ENCODE data around the gene MAT2A. TPM values are rescaled to one million over a fixed set of nuclear protein-coding genes. Genes with fewer than 3 reads are reported as not detected.

Gene MAT2A
- total and polyA plus RNA-seq, 2 experiments from 2014 or later: 202 to 379 TPM

GRCh38 chr2:85523903-85524335 lies 15.0 kb upstream of the MAT2A start:
- H2AFZ ChIP-seq: no peak overlapping the region
- WGBS (ENCODE audit: low lambda C conversion rate, missing lambda C conversion rate): 59% methylated on average over 5 of the region's 5 CpGs
- peak overlapping the region; percentile 65 for H3K27ac ChIP-seq
- no peaks in the 10 kb centered on the region for H3K9me3 ChIP-seq (ENCODE audit: low read depth)
- TF ChIP-seq EZH2phosphoT487 (IDR thresholded peaks at IDR 0.05; ENCODE audit: low read depth, severe bottlenecking, unreplicated experiment) (no peak), CTCF (IDR thresholded peaks at IDR 0.05; ENCODE audit: poor library complexity) (no peak), EZH2 (IDR thresholded peaks at IDR 0.05; ENCODE audit: borderline replicate concordance) (no peak)
- no peaks in the 10 kb centered on the region for H3K36me3 ChIP-seq (replicated peaks; ENCODE audit: insufficient read depth, low read depth)
- H4K20me1 ChIP-seq (ENCODE audit: insufficient read depth, poor library complexity, severe bottlenecking): no peaks in the 10 kb centered on the region
- no peak overlapping the region for H3K4me3 ChIP-seq
- H3K4me1 ChIP-seq (ENCODE audit: insufficient read depth): peaks cover 24% of the 10 kb centered on the region
- DNase-seq (ENCODE audit: low spot score): no peak
- H3K9me2 ChIP-seq (replicated peaks; ENCODE audit: insufficient read depth): no peaks in the 10 kb centered on the region
- H3K27me3 ChIP-seq: no peaks in the 10 kb centered on the region
- H3K4me2 ChIP-seq: peak overlapping the region; percentile 12
- H3K79me2 ChIP-seq: no peaks in the 10 kb centered on the region

GRCh38 chr2:85524336-85524908 lies 14.5 kb upstream of the MAT2A start:
- H3K9me2 ChIP-seq (replicated peaks; ENCODE audit: insufficient read depth): no peaks in the 10 kb centered on the region
- no peaks in the 10 kb centered on the region for H3K79me2 ChIP-seq
- TF ChIP-seq EZH2phosphoT487 (IDR thresholded peaks at IDR 0.05; ENCODE audit: low read depth, severe bottlenecking, unreplicated experiment): no peak
- TF ChIP-seq EZH2 (IDR thresholded peaks at IDR 0.05; ENCODE audit: borderline replicate concordance): no peak
- no peak for TF ChIP-seq CTCF (IDR thresholded peaks at IDR 0.05; ENCODE audit: poor library complexity)
- no peak overlapping the region for H2AFZ ChIP-seq
- no peak overlapping the region for H3K4me3 ChIP-seq
- H4K20me1 ChIP-seq (ENCODE audit: insufficient read depth, poor library complexity, severe bottlenecking): no peaks in the 10 kb centered on the region
- peaks cover 24% of the 10 kb centered on the region for H3K4me1 ChIP-seq (ENCODE audit: insufficient read depth)
- H3K27me3 ChIP-seq: no peaks in the 10 kb centered on the region
- no peak for DNase-seq (ENCODE audit: low spot score)
- 21% methylated on average over 8 of the region's 8 CpGs for WGBS (ENCODE audit: low lambda C conversion rate, missing lambda C conversion rate)
- H3K36me3 ChIP-seq (replicated peaks; ENCODE audit: insufficient read depth, low read depth): no peaks in the 10 kb centered on the region
- H3K9me3 ChIP-seq (ENCODE audit: low read depth): no peaks in the 10 kb centered on the region
- H3K4me2 ChIP-seq: peak overlapping the region; percentile 12
- H3K27ac ChIP-seq: peak overlapping the region; percentile 65

GRCh38 chr2:85525029-85525428 lies 13.9 kb upstream of the MAT2A start:
- Histone ChIP-seq H3K4me2 (no peak overlapping the region), H4K20me1 (ENCODE audit: insufficient read depth, poor library complexity, severe bottlenecking) (no peaks in the 10 kb centered on the region), H3K36me3 (replicated peaks; ENCODE audit: insufficient read depth, low read depth) (no peaks in the 10 kb centered on the region), H3K9me2 (replicated peaks; ENCODE audit: insufficient read depth) (no peaks in the 10 kb centered on the region), H2AFZ (no peak overlapping the region), H3K79me2 (no peaks in the 10 kb centered on the region), H3K27ac (peak overlapping the region; percentile 65), H3K9me3 (ENCODE audit: low read depth) (no peaks in the 10 kb centered on the region), H3K4me3 (no peak overlapping the region), H3K27me3 (no peaks in the 10 kb centered on the region), H3K4me1 (ENCODE audit: insufficient read depth) (peaks cover 24% of the 10 kb centered on the region)
- WGBS (ENCODE audit: low lambda C conversion rate, missing lambda C conversion rate): 35% methylated on average over 5 of the region's 5 CpGs
- no peak for DNase-seq (ENCODE audit: low spot score)
- TF ChIP-seq EZH2phosphoT487 (IDR thresholded peaks at IDR 0.05; ENCODE audit: low read depth, severe bottlenecking, unreplicated experiment) (no peak), CTCF (IDR thresholded peaks at IDR 0.05; ENCODE audit: poor library complexity) (no peak), EZH2 (IDR thresholded peaks at IDR 0.05; ENCODE audit: borderline replicate concordance) (no peak)
